Measurements from ENCODE around the gene NLRC4.

GRCh38 chr2:32262105-32262504 is 2.6 kb downstream of the NLRC4 start:
- TF ChIP-seq CTCF (IDR thresholded peaks at IDR 0.05; ENCODE audit: poor library complexity, severe bottlenecking), result no peak
- no peak for TF ChIP-seq EZH2 (IDR thresholded peaks at IDR 0.05; ENCODE audit: borderline replicate concordance, insufficient read depth, low read length, poor library complexity, severe bottlenecking)
- TF ChIP-seq EP300 (conservative IDR thresholded peaks at IDR 0.05; ENCODE audit: poor library complexity, severe bottlenecking), result no peak
- no peak for TF ChIP-seq REST (IDR thresholded peaks at IDR 0.05; ENCODE audit: borderline replicate concordance)

All from neural cell (in vitro differentiated cells).